Adrenal gland (tissue), 12 donors: ENCODE results near the gene SPATA9. TPM values are rescaled to one million over a fixed set of nuclear protein-coding genes. Genes with fewer than 3 reads are reported as not detected.
"Not testable (repeated sequence)": the region's sequence is repeated elsewhere in the genome, so short reads cannot be mapped to it uniquely, and the experiment has no call there.

Source experiments
- DNase-seq, 7 donors: peaks; one replicate each; pipeline ENCODE4 v3.0.0-alpha.2; 2019 to 2020
- H3K27ac ChIP-seq, 5 donors: fragments of 200-600 bp; sonication (generic) in 4 of 5; 1 replicate in 3 of 5; 2 replicates in 2 of 5; pipeline versions ENCODE4 v1.5.1 to v1.8.0; 2016 to 2020; ENCODE audit warnings: mild to moderate bottlenecking in 1 of 5
- H3K27me3 ChIP-seq: fragments of 200-600 bp; 2 replicates; pipeline ENCODE4 v1.8.0; 2021
- H3K36me3 ChIP-seq, 2 donors: fragments of 200-600 bp; replicated peaks in 1 of 2; 1 replicate in 1 of 2; 2 replicates in 1 of 2; pipeline versions ENCODE4 v1.5.1 to v1.8.0; 2018 to 2022
- H3K4me1 ChIP-seq, 2 donors: fragments of 200-600 bp; replicated peaks in 1 of 2; 1 replicate in 1 of 2; 2 replicates in 1 of 2; pipeline versions ENCODE4 v1.5.1 to v1.8.0; 2018 to 2021
- H3K4me3 ChIP-seq, 4 donors: fragments of 200-600 bp; sonication (generic) in 3 of 4; one replicate each; pipeline ENCODE4 v1.5.1; 2016 to 2018
- H3K9me3 ChIP-seq, 3 donors: fragments of 200-600 bp; sonication (generic) in 1 of 3; replicated peaks in 1 of 3; 1 replicate in 2 of 3; 2 replicates in 1 of 3; pipeline versions ENCODE4 v1.5.1 to v1.8.0; 2016 to 2021
- POLR2A ChIP-seq, 2 donors: fragments of 450-650 bp; IDR thresholded peaks; one replicate each; pipeline ENCODE4 v1.6.1; 2017; ENCODE audit warnings: antibody characterized with exemption in 2 of 2, mild to moderate bottlenecking in 2 of 2, moderate library complexity in 1 of 2
- WGBS, 4 donors: extraction: QIAGEN DNeasy Blood & Tissue Kit in 2 of 4; methylation state at CpG; one replicate each; pipeline versions ENCODE4 v1.1.5 to v1.1.7; 2013 to 2017; 5-methylcytosine and 5-hydroxymethylcytosine counted together
- intact Hi-C, 2 donors: fragments of 100-400 bp; cut with DNase I; formaldehyde crosslinking; loops; one replicate each; pipeline versions ENCODE4 v1.14.1 to v1.15.0; 2022 to 2023
- polyA plus RNA-seq, 3 donors: library from polyadenylated mRNA; stranded (reverse); fragments of 200-250 nt in 2 of 3; fragments of 350-450 nt in 1 of 3; fragmentation: Illumina TruSeq in 1 of 3; extraction: RNeasy Lipid Tissue Mini Kit (QIAGEN cat#74804) in 1 of 3; gene quantifications; one replicate each; pipeline ENCODE4 v1.2.3, GENCODE V29; 2013 to 2014
- total RNA-seq, 9 donors: library from RNA; depleted of rRNA in 4 of 9; stranded (reverse); fragments of >200 nt in 4 of 9; fragments of 120-200 nt in 1 of 9; fragmentation: NEBNext Ultra II Directional in 1 of 9; extraction: Animal tissue kit (Norgen Biotek cat#: 25700) in 1 of 9; gene quantifications; one replicate each; pipeline versions ENCODE4 v1.1.0 to v1.2.4, GENCODE V29; 2013 to 2023
- TF ChIP-seq, protein P1 (sequence below), 6 experiments: fragments of 450-650 bp in 4 of 6; fragments of 200-600 bp in 2 of 6; sonication (generic) in 1 of 6; IDR thresholded peaks; 1 replicate in 5 of 6; 2 replicates in 1 of 6; pipeline versions ENCODE4 v1.5.1 to v1.8.0; 2016 to 2021; ENCODE audit warnings: antibody characterized with exemption in 6 of 6, mild to moderate bottlenecking in 2 of 6, moderate library complexity in 1 of 6
- donor health status: healthy with polysubstance abuse.
- donor health status: Bipolar disorder and iron deficiency.
- donor health status: DM: yes; HTN: yes; CAD: no.
- donor health status: DM: no; HTN: no; CAD: no.
- donor health status: DM: no; HTN: no; CAD: no.
- donor health status: DM: yes; HTN: yes; CAD: no.

SPATA9 gene
- total and polyA plus RNA-seq, 12 donors: 0.26 to 2.7 (median 0.63) TPM; not detected in 5

DNA sequence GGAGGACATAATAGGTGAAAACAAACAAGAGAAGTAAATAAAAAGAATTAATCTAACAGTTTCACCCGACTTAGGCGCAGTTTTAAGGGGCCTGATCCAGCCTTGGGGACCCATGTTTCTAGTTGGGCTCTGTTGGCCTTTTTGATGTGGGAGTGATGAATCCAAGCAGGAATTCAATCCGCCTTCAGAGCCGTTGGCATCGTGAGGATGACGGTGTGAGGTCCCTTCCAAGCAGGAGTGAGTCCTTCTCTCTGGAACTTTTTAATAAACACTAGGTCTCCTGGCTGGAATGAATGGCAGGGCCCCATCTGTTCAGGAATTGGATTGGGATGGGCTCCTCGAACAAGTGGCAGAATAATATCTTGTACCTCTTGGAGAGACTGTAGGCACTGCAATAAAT is 26.1 kb upstream of the SPATA9 start:
- WGBS, 4 donors: 96 to 98% (median 96%) methylated on average over 7 of the region's 7 CpGs
- intact Hi-C loops: no loop called here
- no peaks in the 10 kb centered on the region for H3K36me3 ChIP-seq
- DNase-seq: no peak
- TF ChIP-seq, protein P1, sequence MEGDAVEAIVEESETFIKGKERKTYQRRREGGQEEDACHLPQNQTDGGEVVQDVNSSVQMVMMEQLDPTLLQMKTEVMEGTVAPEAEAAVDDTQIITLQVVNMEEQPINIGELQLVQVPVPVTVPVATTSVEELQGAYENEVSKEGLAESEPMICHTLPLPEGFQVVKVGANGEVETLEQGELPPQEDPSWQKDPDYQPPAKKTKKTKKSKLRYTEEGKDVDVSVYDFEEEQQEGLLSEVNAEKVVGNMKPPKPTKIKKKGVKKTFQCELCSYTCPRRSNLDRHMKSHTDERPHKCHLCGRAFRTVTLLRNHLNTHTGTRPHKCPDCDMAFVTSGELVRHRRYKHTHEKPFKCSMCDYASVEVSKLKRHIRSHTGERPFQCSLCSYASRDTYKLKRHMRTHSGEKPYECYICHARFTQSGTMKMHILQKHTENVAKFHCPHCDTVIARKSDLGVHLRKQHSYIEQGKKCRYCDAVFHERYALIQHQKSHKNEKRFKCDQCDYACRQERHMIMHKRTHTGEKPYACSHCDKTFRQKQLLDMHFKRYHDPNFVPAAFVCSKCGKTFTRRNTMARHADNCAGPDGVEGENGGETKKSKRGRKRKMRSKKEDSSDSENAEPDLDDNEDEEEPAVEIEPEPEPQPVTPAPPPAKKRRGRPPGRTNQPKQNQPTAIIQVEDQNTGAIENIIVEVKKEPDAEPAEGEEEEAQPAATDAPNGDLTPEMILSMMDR (IDR thresholded peaks at IDR 0.05): no peak
- no peak for TF ChIP-seq POLR2A (IDR thresholded peaks at IDR 0.05)
- no peak overlapping the region for H3K4me3 ChIP-seq
- peaks cover 5 to 11% of the 10 kb centered on the region in 2 donors for H3K4me1 ChIP-seq
- H3K27me3 ChIP-seq: no peaks in the 10 kb centered on the region
- H3K9me3 ChIP-seq: no peaks in the 10 kb centered on the region
- H3K27ac ChIP-seq: no peak overlapping the region

DNA sequence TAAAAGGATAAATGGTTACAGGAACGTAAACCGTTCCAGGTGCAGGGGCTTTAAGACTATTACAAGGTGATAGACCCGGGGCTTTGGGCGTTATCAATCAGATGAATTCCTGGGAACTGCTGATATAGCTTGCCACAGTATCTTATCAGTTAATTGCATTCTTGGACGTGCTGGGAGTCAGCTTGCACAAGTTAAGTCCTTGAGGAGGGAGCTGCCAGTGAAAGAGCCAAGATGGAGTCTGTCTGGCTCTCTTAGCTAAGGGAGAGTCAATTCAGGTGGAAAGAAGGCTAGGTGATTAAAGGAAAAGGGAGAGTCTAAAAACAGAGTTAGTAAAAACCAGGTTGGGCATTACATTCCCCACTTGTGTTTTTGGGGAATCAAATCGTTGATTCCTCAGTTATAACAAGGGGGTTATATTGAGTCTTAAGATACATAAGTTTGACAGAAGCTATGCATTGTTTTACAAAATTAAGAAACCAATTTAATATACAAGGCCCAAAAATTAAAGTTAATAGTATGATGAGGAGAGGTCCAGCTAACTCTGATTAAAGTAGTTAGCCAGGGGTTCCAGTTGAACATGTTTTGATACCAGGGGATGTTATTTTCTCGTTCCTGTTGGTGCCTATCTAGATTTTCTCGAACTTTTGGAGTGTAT is 24.9 kb upstream of the SPATA9 start:
- H3K27ac ChIP-seq, intact Hi-C loops, H3K36me3 ChIP-seq, H3K27me3 ChIP-seq, DNase-seq, H3K9me3 ChIP-seq, H3K4me3 ChIP-seq: not testable (repeated sequence)
- H3K4me1 ChIP-seq: peaks cover 5 to 11% of the 10 kb centered on the region in 2 donors
- 71 to 79% (median 75%) methylated on average over 8 of the region's 8 CpGs for WGBS, 4 donors

DNA sequence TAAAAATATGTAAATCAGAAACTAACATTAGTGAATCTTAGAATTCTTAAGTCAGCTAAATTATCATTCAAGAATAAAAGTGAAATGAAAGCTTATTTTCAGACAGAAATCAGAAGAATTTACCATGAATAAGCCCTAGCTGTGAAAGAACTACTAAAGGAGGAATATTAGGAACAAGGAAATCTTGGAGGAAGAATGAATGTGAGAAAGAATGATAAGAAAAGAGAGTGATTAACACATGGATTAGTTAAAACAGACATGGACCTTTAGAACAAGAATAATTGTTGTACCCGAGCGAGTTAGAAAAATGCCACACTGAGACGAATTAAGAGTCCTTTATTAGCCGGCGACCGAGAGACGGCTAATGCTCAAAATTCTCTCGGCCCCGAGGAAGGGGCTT is 24.3 kb upstream of the SPATA9 start:
- 81 to 94% (median 90%) methylated on average over 9 of the region's 9 CpGs for WGBS, 4 donors
- intact Hi-C loops: no loop called here
- DNase-seq: no peak

DNA sequence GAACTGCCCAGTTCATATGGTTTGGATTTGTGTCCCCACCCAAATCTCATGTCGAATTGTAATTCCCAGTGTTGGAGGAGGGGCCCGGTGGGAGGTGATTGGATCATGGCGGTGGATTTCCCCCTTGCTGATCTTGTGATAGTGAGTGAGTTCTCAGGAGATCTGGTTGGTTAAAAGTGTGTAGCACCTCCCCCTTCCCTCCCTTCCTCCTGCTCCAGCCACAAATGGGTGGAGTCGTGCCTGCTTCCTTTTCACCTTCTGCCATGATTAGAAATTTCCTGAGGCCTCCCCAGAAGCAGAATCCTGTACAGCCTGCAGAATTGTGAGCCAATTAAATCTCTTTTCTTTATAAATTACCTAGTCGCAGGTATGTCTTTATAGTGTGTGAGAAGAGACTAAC is 23.4 kb upstream of the SPATA9 start:
- H3K27ac ChIP-seq, H3K36me3 ChIP-seq, intact Hi-C loops, H3K27me3 ChIP-seq, H3K4me3 ChIP-seq, H3K9me3 ChIP-seq, DNase-seq: not testable (repeated sequence)
- 89 to 100% (median 96%) methylated on average over 2 to 5 of the region's 5 CpGs for WGBS, 4 donors
- H3K4me1 ChIP-seq: peaks cover 5 to 11% of the 10 kb centered on the region in 2 donors

More for the DNA sequence above, 24.3 kb upstream of the SPATA9 start:
- Histone ChIP-seq H3K9me3 (no peaks in the 10 kb centered on the region), H3K4me3 (no peak overlapping the region), H3K4me1 (peaks cover 5 to 11% of the 10 kb centered on the region in 2 donors), H3K27ac (no peak overlapping the region), H3K27me3 (no peaks in the 10 kb centered on the region), H3K36me3 (no peaks in the 10 kb centered on the region)
- TF ChIP-seq, protein P1 (IDR thresholded peaks at IDR 0.05): no peak
- TF ChIP-seq POLR2A (IDR thresholded peaks at IDR 0.05): no peak

DNA sequence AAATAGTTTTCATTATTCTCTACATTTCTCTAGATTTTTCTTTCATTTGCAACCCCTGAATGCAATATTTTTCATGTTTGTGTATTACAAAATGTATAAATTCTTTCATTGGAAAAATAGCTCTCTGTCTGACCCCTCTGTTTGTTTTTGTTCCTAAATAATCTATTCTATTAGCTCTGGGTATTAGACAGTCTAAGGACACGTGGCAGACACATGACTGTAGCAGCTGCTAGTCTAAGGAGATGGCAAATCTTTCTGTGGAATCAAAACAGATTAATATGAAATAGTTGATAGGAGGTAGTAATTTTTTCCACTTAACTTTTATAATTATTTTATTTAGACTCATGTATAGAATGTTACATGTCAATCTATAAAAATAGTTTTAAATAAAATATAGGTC is 21.4 kb upstream of the SPATA9 start:
- 27 to 37% (median 29%) methylated on average over 1 of the region's 1 CpG for WGBS, 4 donors
- Histone ChIP-seq H3K27ac (no peak overlapping the region), H3K9me3 (no peaks in the 10 kb centered on the region), H3K36me3 (no peaks in the 10 kb centered on the region), H3K4me3 (no peak overlapping the region), H3K27me3 (no peaks in the 10 kb centered on the region), H3K4me1 (peaks cover 5% of the 10 kb centered on the region in 2 donors)
- TF ChIP-seq, protein P1 (IDR thresholded peaks at IDR 0.05): no peak
- TF ChIP-seq POLR2A (IDR thresholded peaks at IDR 0.05): no peak
- intact Hi-C loops: no loop called here
- no peak for DNase-seq
